Ishikawa (cell line): ENCODE data around the gene RASGRP4.

ENCODE experiments used
- CEBPB ChIP-seq: IDR thresholded peaks from 2 replicates; pipeline ENCODE4 v1.6.1; 2012
- CREB1 ChIP-seq: IDR thresholded peaks from 2 replicates; pipeline ENCODE4 v1.6.1; 2012; ENCODE audit warnings: low read depth
- EGR1 ChIP-seq: IDR thresholded peaks from 2 replicates; pipeline ENCODE4 v1.6.1; 2012
- EP300 ChIP-seq: IDR thresholded peaks from 2 replicates; pipeline ENCODE4 v1.6.1; 2012; ENCODE audit warnings: borderline replicate concordance
- FOXM1 ChIP-seq: IDR thresholded peaks from 2 replicates; pipeline ENCODE4 v1.6.1; 2012; ENCODE audit warnings: low read depth, borderline replicate concordance
- MAX ChIP-seq: IDR thresholded peaks from 2 replicates; pipeline ENCODE4 v1.6.1; 2012
- NFIC ChIP-seq: IDR thresholded peaks from 2 replicates; pipeline ENCODE4 v1.6.1; 2012
- RAD21 ChIP-seq: IDR thresholded peaks from 2 replicates; pipeline ENCODE4 v1.6.1; 2012; ENCODE audit warnings: low read depth
- REST ChIP-seq: IDR thresholded peaks from 2 replicates; pipeline ENCODE4 v1.6.1; 2012; ENCODE audit warnings: low read depth, mild to moderate bottlenecking
- TAF1 ChIP-seq: IDR thresholded peaks from 2 replicates; pipeline ENCODE4 v1.6.1; 2012; ENCODE audit warnings: low read depth, mild to moderate bottlenecking
- TCF12 ChIP-seq: IDR thresholded peaks from 2 replicates; pipeline ENCODE4 v1.6.1; 2012; ENCODE audit warnings: low read depth
- TEAD4 ChIP-seq: IDR thresholded peaks from 2 replicates; pipeline ENCODE4 v1.6.1; 2012
- YY1 ChIP-seq: IDR thresholded peaks from 2 replicates; pipeline ENCODE4 v1.6.1; 2012; ENCODE audit warnings: low read depth
- ZBTB7A ChIP-seq: IDR thresholded peaks from 2 replicates; pipeline ENCODE4 v1.6.1; 2012; ENCODE audit warnings: low read depth
- TF ChIP-seq, protein P1 (sequence below): IDR thresholded peaks from 2 replicates; pipeline ENCODE4 v1.6.1; 2012

RASGRP4 gene

GRCh38 chr19:38402967-38403674 is 22.9 kb downstream of the RASGRP4 start, which contains the start of gene FAM98C:
TSS of gene FAM98C (plus strand) at chr19:38403093. CDS start at chr19:38403154, 61 bp downstream.
- TF ChIP-seq CREB1, result no peak
- peak; percentile 62 for TF ChIP-seq MAX
- TF ChIP-seq EP300, result no peak
- TF ChIP-seq, protein P1, sequence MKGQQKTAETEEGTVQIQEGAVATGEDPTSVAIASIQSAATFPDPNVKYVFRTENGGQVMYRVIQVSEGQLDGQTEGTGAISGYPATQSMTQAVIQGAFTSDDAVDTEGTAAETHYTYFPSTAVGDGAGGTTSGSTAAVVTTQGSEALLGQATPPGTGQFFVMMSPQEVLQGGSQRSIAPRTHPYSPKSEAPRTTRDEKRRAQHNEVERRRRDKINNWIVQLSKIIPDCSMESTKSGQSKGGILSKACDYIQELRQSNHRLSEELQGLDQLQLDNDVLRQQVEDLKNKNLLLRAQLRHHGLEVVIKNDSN, result no peak
- TF ChIP-seq TAF1, result peak; percentile 81; the same call in 1 of the 2 replicates
- TF ChIP-seq ZBTB7A, result peak; percentile 91
- TF ChIP-seq NFIC, result no peak
- peak; percentile 83 for TF ChIP-seq RAD21
- TF ChIP-seq EGR1, result peak; percentile 95
- TF ChIP-seq YY1, result peak; percentile 71
- no peak for TF ChIP-seq CEBPB
- 0 out of 2 replicates have a peak, but pooled peaks have one; percentile 29 for TF ChIP-seq TCF12
- no peak for TF ChIP-seq TEAD4
- no peak for TF ChIP-seq REST
- TF ChIP-seq FOXM1, result no peak

DNA sequence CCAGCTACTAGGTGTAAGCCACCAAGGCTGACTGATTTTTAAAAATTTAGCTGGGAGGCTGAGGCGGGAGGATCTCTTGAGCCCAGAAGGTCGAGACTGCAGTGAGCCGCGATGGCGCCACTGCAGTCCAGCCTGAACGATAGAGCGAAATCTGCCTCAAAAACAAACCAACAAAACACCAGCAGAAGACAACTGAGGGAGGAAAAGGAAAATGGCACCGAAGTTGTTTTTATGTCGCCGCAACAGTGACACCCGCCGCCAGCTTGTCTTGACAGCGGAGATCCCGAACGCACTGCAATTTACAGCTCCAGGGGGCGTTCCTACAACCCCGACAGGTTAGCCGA is 23.4 kb downstream of the RASGRP4 start:
- TF ChIP-seq CREB1, result no peak
- no peak for TF ChIP-seq EGR1
- no peak for TF ChIP-seq REST
- no peak for TF ChIP-seq CEBPB
- TF ChIP-seq TEAD4, result no peak

GRCh38 chr19:38401148-38401547 is 24.9 kb downstream of the RASGRP4 start:
- TF ChIP-seq RAD21 (no peak), MAX (no peak), FOXM1 (no peak), REST (no peak), EP300 (no peak), CREB1 (no peak), NFIC (no peak), CEBPB (no peak), EGR1 (no peak), TEAD4 (no peak), TCF12 (no peak), ZBTB7A (no peak), YY1 (no peak), TAF1 (no peak)
- TF ChIP-seq, protein P1, result no peak

DNA sequence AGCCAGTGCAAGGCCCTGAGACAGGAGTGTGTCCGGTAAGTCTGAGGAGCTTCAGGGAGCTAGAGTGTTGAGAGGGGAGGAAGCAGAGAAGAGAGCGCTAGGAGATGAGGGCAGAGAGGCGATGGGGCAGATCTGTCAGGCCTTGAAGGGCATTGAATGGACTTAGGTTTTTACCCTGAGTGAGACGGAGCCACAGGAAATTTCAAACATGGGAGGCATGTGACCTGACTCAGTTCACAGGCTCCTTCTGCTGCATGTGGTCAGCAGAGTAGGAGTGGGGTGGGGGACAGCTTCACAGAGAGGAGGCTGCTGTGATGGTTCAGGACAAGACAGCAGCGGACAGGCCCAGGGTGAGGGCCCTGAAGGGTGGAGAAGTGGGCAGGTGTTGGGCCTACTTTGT is 25.7 kb downstream of the RASGRP4 start:
- TF ChIP-seq YY1 (no peak), REST (no peak), ZBTB7A (no peak), MAX (no peak), TCF12 (no peak), FOXM1 (no peak), CREB1 (no peak), TEAD4 (no peak), EP300 (no peak), TAF1 (no peak), RAD21 (no peak), NFIC (no peak), EGR1 (no peak), CEBPB (no peak)
- TF ChIP-seq, protein P1, result no peak
